ENCODE measurements around the gene TATDN2. TPM values are rescaled to one million over a fixed set of nuclear protein-coding genes. Genes with fewer than 3 reads are reported as not detected.
A peak's percentile ranks its signal among the peaks of the same experiment; 100 is the strongest.

The TATDN2 gene
- total RNA-seq, 1 experiment from 2014 or later: 14.1 TPM

DNA sequence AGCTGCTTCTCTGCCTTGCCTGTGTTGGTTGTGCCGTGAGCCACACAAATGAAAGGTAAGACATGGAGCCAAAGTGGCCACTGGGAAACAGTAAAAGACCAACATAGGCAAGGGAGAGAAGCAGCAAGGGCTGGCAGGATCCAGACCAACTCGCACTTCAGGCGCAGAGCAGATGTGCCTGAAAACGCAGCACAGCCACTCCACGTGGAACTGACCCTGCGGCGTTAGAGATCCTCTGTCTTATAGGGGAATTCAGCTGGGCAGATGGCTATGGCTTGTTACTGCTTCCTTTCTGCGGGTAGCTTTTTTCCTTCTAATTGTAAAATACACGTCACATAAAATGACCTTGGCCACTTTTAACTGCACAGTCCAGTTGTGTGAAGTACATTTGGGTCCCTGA, 54.8 kb downstream of the TATDN2 start:
- POLR2A ChIA-PET (ENCODE audit: unreplicated experiment): no interaction called here
- Histone ChIP-seq H3K9me2 (replicated peaks; ENCODE audit: low read length) (no peaks in the 10 kb centered on the region), H4K20me1 (ENCODE audit: low read length) (no peaks in the 10 kb centered on the region), H3K4me2 (ENCODE audit: low read length) (no peak overlapping the region), H3K36me3 (ENCODE audit: low read depth, low read length) (peaks cover 62% of the 10 kb centered on the region), H3K9me3 (ENCODE audit: low read length) (no peaks in the 10 kb centered on the region), H3K4me1 (ENCODE audit: insufficient read depth, low read length) (no peaks in the 10 kb centered on the region), H2AFZ (ENCODE audit: low read length) (no peak overlapping the region), H3K27ac (ENCODE audit: low read length) (no peak overlapping the region), H3K79me2 (ENCODE audit: low read length) (no peaks in the 10 kb centered on the region), H3K4me3 (ENCODE audit: low read length) (no peak overlapping the region), H3F3A (ENCODE audit: low read length, unreplicated experiment) (no peaks in the 10 kb centered on the region), H3K27me3 (ENCODE audit: low read length) (no peaks in the 10 kb centered on the region), H3K9ac (ENCODE audit: low read length) (no peak overlapping the region)
- TF ChIP-seq EZH2 (IDR thresholded peaks at IDR 0.05; ENCODE audit: low read length, unreplicated experiment) (no peak), EZH2phosphoT487 (IDR thresholded peaks at IDR 0.05; ENCODE audit: borderline replicate concordance, low read length) (no peak)
- TF ChIP-seq, protein P1, sequence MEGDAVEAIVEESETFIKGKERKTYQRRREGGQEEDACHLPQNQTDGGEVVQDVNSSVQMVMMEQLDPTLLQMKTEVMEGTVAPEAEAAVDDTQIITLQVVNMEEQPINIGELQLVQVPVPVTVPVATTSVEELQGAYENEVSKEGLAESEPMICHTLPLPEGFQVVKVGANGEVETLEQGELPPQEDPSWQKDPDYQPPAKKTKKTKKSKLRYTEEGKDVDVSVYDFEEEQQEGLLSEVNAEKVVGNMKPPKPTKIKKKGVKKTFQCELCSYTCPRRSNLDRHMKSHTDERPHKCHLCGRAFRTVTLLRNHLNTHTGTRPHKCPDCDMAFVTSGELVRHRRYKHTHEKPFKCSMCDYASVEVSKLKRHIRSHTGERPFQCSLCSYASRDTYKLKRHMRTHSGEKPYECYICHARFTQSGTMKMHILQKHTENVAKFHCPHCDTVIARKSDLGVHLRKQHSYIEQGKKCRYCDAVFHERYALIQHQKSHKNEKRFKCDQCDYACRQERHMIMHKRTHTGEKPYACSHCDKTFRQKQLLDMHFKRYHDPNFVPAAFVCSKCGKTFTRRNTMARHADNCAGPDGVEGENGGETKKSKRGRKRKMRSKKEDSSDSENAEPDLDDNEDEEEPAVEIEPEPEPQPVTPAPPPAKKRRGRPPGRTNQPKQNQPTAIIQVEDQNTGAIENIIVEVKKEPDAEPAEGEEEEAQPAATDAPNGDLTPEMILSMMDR (conservative IDR thresholded peaks at IDR 0.05; ENCODE audit: low read depth, low read length): no peak
- ATAC-seq (no peak), DNase-seq (no peak)
- intact Hi-C loops (cut with micrococcal nuclease): no loop called here
- CTCF ChIA-PET: no interaction called here
- no TSS peak for BruUV-seq (replicated peaks)

DNA sequence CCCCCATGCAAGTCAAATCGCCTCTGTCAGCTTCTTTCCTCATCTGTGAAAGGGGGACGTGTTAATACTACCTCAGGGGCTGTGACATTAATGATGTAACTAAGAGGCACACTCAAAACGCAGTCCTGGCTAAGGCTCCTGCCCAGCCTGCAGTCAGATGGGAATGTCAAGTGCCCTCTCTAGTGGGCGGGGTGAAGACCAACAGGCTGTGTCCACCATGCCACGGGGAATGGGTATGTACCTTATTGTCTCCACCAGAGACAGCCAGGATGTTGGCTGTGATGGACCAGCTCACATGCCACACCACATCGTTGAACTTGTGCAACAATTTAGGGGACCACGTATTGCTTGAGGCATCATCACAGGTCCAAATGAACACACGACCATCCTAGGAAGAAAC, 55.5 kb downstream of the TATDN2 start:
- H3K27ac ChIP-seq (ENCODE audit: low read length): no peak overlapping the region
- 0 out of 2 replicates have a peak, but pooled peaks have one; percentile 10 for ATAC-seq
- ChIA-PET POLR2A (ENCODE audit: unreplicated experiment) (no interaction called here), CTCF (no interaction called here)
- no peaks in the 10 kb centered on the region for H4K20me1 ChIP-seq (ENCODE audit: low read length)
- H3K9me3 ChIP-seq (ENCODE audit: low read length): no peaks in the 10 kb centered on the region
- no peaks in the 10 kb centered on the region for H3F3A ChIP-seq (ENCODE audit: low read length, unreplicated experiment)
- H3K9me2 ChIP-seq (replicated peaks; ENCODE audit: low read length): no peaks in the 10 kb centered on the region
- peaks cover 62% of the 10 kb centered on the region for H3K36me3 ChIP-seq (ENCODE audit: low read depth, low read length)
- TF ChIP-seq EZH2 (IDR thresholded peaks at IDR 0.05; ENCODE audit: low read length, unreplicated experiment) (no peak), EZH2phosphoT487 (IDR thresholded peaks at IDR 0.05; ENCODE audit: borderline replicate concordance, low read length) (no peak)
- TF ChIP-seq, protein P1 (conservative IDR thresholded peaks at IDR 0.05; ENCODE audit: low read depth, low read length): no peak
- no peak overlapping the region for H3K9ac ChIP-seq (ENCODE audit: low read length)
- H3K79me2 ChIP-seq (ENCODE audit: low read length): no peaks in the 10 kb centered on the region
- H3K4me1 ChIP-seq (ENCODE audit: insufficient read depth, low read length): no peaks in the 10 kb centered on the region
- no TSS peak for BruUV-seq (replicated peaks)
- H2AFZ ChIP-seq (ENCODE audit: low read length): no peak overlapping the region
- H3K27me3 ChIP-seq (ENCODE audit: low read length): no peaks in the 10 kb centered on the region
- H3K4me2 ChIP-seq (ENCODE audit: low read length): no peak overlapping the region
- intact Hi-C loops (cut with micrococcal nuclease): no loop called here
- DNase-seq: no peak
- H3K4me3 ChIP-seq (ENCODE audit: low read length): no peak overlapping the region

DNA sequence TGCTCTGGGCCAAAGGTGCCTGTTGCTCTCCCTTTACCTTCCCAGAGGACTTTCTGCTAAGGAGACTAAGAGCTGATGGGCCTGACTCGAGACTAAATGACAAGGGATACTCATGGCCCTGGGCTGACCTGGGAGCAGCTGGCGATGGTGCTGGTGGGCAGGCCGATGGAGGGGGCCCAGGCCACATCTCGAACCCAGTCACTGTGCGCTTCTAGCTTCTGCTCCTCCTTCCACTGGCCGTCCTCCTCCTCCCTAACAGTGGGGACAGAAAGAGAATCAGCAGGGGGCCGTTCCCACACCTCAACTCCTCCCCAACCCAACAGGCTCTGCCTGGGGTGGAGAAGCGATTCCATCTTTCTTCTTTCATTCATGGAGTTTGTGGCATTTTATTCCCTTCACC, 56.6 kb downstream of the TATDN2 start:
- Histone ChIP-seq H3K9ac (ENCODE audit: low read length) (no peak overlapping the region), H3K36me3 (ENCODE audit: low read depth, low read length) (peaks cover 65% of the 10 kb centered on the region), H3K79me2 (ENCODE audit: low read length) (no peaks in the 10 kb centered on the region), H4K20me1 (ENCODE audit: low read length) (no peaks in the 10 kb centered on the region), H3K4me1 (ENCODE audit: insufficient read depth, low read length) (no peaks in the 10 kb centered on the region), H3K4me2 (ENCODE audit: low read length) (no peak overlapping the region), H3K27me3 (ENCODE audit: low read length) (no peaks in the 10 kb centered on the region), H3K9me3 (ENCODE audit: low read length) (no peaks in the 10 kb centered on the region), H3K9me2 (replicated peaks; ENCODE audit: low read length) (no peaks in the 10 kb centered on the region), H3K27ac (ENCODE audit: low read length) (no peak overlapping the region), H3F3A (ENCODE audit: low read length, unreplicated experiment) (no peaks in the 10 kb centered on the region), H3K4me3 (ENCODE audit: low read length) (no peak overlapping the region), H2AFZ (ENCODE audit: low read length) (no peak overlapping the region)
- no TSS peak for BruUV-seq (replicated peaks)
- intact Hi-C loops (cut with micrococcal nuclease): no loop called here
- ChIA-PET CTCF (no interaction called here), POLR2A (ENCODE audit: unreplicated experiment) (no interaction called here)
- ATAC-seq (no peak), DNase-seq (no peak)
- TF ChIP-seq, protein P1 (conservative IDR thresholded peaks at IDR 0.05; ENCODE audit: low read depth, low read length): no peak
- TF ChIP-seq EZH2phosphoT487 (IDR thresholded peaks at IDR 0.05; ENCODE audit: borderline replicate concordance, low read length): no peak
- no peak for TF ChIP-seq EZH2 (IDR thresholded peaks at IDR 0.05; ENCODE audit: low read length, unreplicated experiment)

All from PC-3 (cell line).